SK-N-MC (cell line): Measurements from ENCODE around the gene ZSWIM1.

Experiments used
- EZH2 ChIP-seq: fragments of 200-600 bp; sonication (generic); IDR thresholded peaks from one replicate; pipeline ENCODE4 v1.6.1; 2017; ENCODE audit warnings: antibody characterized with exemption
- POLR2AphosphoS5 ChIP-seq: IDR thresholded peaks from 2 replicates; pipeline ENCODE4 v1.6.1; 2012; ENCODE audit warnings: mild to moderate bottlenecking, low read depth, low read length, borderline replicate concordance

- TF ChIP-seq POLR2AphosphoS5: no peak
- no peak for TF ChIP-seq EZH2
Observed at GRCh38 chr20:45861221-45862075, 19.6 kb upstream of the ZSWIM1 start.
